Neural crest cell (in vitro differentiated cells): ENCODE results near the gene ENKD1. TPM values are rescaled to one million over a fixed set of nuclear protein-coding genes. Genes with fewer than 3 reads are reported as not detected.

ENCODE experiments used
- DNase-seq: peaks from one replicate; pipeline ENCODE4 v3.0.0; 2021; ENCODE audit warnings: low read depth, mixed read lengths, low spot score
- H3K27ac Mint-ChIP-seq: one replicate; pipeline ENCODE4 v1.8.0; 2021; ENCODE audit warnings: mild to moderate bottlenecking, mixed read lengths; ENCODE audit not compliant: unreplicated experiment
- H3K27me3 Mint-ChIP-seq: 2 replicates; pipeline ENCODE4 v1.8.0; 2021; ENCODE audit warnings: low read depth, mild to moderate bottlenecking, mixed read lengths
- H3K36me3 Mint-ChIP-seq: 2 replicates; pipeline ENCODE4 v1.8.0; 2021; ENCODE audit warnings: low read depth, mild to moderate bottlenecking, mixed read lengths
- H3K4me1 Mint-ChIP-seq: 2 replicates; pipeline ENCODE4 v1.8.0; 2021; ENCODE audit warnings: mixed read lengths
- H3K4me3 Mint-ChIP-seq: one replicate; pipeline ENCODE4 v1.8.0; 2021; ENCODE audit warnings: mild to moderate bottlenecking, mixed read lengths
- H3K9me3 Mint-ChIP-seq: 2 replicates; pipeline ENCODE4 v1.8.0; 2021; ENCODE audit warnings: mixed read lengths
- CTCF ChIP-seq: fragments of 200-600 bp; sonication (generic); conservative IDR thresholded peaks from 2 replicates; pipeline ENCODE4 v1.5.0; 2021; ENCODE audit warnings: antibody characterized with exemption, mild to moderate bottlenecking
- total RNA-seq: library from RNA; stranded (reverse); gene quantifications from 2 replicates; pipeline ENCODE4 v1.2.1, GENCODE V29; 2021

ENKD1 gene
- total RNA-seq, 1 donor from 2014 or later = 23.3 TPM

- H3K4me3 Mint-ChIP-seq = no peak overlapping the region
- H3K27ac Mint-ChIP-seq = no peak overlapping the region
- H3K4me1 Mint-ChIP-seq = no peaks in the 10 kb centered on the region
- no peaks in the 10 kb centered on the region for H3K27me3 Mint-ChIP-seq
- no peaks in the 10 kb centered on the region for H3K36me3 Mint-ChIP-seq
- DNase-seq = no peak
- H3K9me3 Mint-ChIP-seq = no peaks in the 10 kb centered on the region
- no peak for TF ChIP-seq CTCF
These were observed 11.9 kb upstream of the ENKD1 start for GRCh38 chr16:67678354-67679023.

GRCh38 chr16:67677712-67678111 lies 11.2 kb upstream of the ENKD1 start:
- Mint-ChIP-seq H3K4me3 (no peak overlapping the region), H3K27ac (no peak overlapping the region), H3K27me3 (no peaks in the 10 kb centered on the region), H3K36me3 (no peaks in the 10 kb centered on the region), H3K4me1 (no peaks in the 10 kb centered on the region), H3K9me3 (no peaks in the 10 kb centered on the region)
- no peak for DNase-seq
- TF ChIP-seq CTCF = no peak

- Mint-ChIP-seq H3K27ac (no peak overlapping the region), H3K4me3 (no peak overlapping the region), H3K4me1 (no peaks in the 10 kb centered on the region), H3K27me3 (no peaks in the 10 kb centered on the region), H3K9me3 (no peaks in the 10 kb centered on the region), H3K36me3 (no peaks in the 10 kb centered on the region)
- DNase-seq = no peak
- TF ChIP-seq CTCF = no peak
These were observed 10.4 kb upstream of the ENKD1 start for GRCh38 chr16:67676939-67677338.

GRCh38 chr16:67676516-67676915 lies 10.0 kb upstream of the ENKD1 start:
- Mint-ChIP-seq H3K36me3 (no peaks in the 10 kb centered on the region), H3K27me3 (no peaks in the 10 kb centered on the region), H3K9me3 (no peaks in the 10 kb centered on the region), H3K4me3 (no peak overlapping the region), H3K27ac (no peak overlapping the region), H3K4me1 (no peaks in the 10 kb centered on the region)
- DNase-seq = no peak
- TF ChIP-seq CTCF = no peak

GRCh38 chr16:67675999-67676398 lies 9.4 kb upstream of the ENKD1 start:
- no peaks in the 10 kb centered on the region for H3K4me1 Mint-ChIP-seq

More at GRCh38 chr16:67675999-67676398, 9.4 kb upstream of the ENKD1 start:
- no peak for TF ChIP-seq CTCF
- H3K27me3 Mint-ChIP-seq = no peaks in the 10 kb centered on the region
- no peaks in the 10 kb centered on the region for H3K9me3 Mint-ChIP-seq
- H3K27ac Mint-ChIP-seq = peak overlapping the region; percentile 78
- no peak for DNase-seq
- H3K36me3 Mint-ChIP-seq = no peaks in the 10 kb centered on the region
- H3K4me3 Mint-ChIP-seq = no peak overlapping the region
